ENCODE results near the gene NTMT1. TPM values are rescaled to one million over a fixed set of nuclear protein-coding genes. Genes with fewer than 3 reads are reported as not detected.

Gene NTMT1
- total RNA-seq, 2 experiments from 2014 or later = 50.7 to 52.5 TPM

GRCh38 chr9:129629251-129629820 is 3.4 kb downstream of the NTMT1 start:
- Histone ChIP-seq H3K4me3 (ENCODE audit: low read length) (no peak overlapping the region), H3K4me1 (ENCODE audit: insufficient read depth, low read length) (peaks cover 78% of the 10 kb centered on the region), H3K9me3 (ENCODE audit: control insufficient read depth in 1 of 2, insufficient read depth in 1 of 2, low read length in 2 of 2) (no peaks in the 10 kb centered on the region), H3K36me3 (ENCODE audit: insufficient read depth, low read length) (peaks cover 44% of the 10 kb centered on the region), H3K27me3 (ENCODE audit: control insufficient read depth in 1 of 2, insufficient read depth in 2 of 2, low read length in 2 of 2) (no peaks in the 10 kb centered on the region), H3K27ac (ENCODE audit: low read depth in 1 of 2, low read length in 2 of 2) (peak overlapping the region in 1 of 2 donors; percentile 16)
- ATAC-seq (ENCODE audit: poor library complexity) (no peak), DNase-seq (no peak)
- POLR2A ChIA-PET = no interaction called here
- peaks cover 65% of the 10 kb centered on the region for H3K4me1 Mint-ChIP-seq (ENCODE audit: low read depth)
- H3K4me3 Mint-ChIP-seq = peak overlapping the region; percentile 42
- H3K27me3 Mint-ChIP-seq = no peaks in the 10 kb centered on the region
- no peak for TF ChIP-seq CTCF (IDR thresholded peaks at IDR 0.05)
- peak overlapping the region; percentile 94 for H3K27ac Mint-ChIP-seq
- CTCF ChIA-PET = interaction anchor here (0.6 to 1.2 kb wide), 2 partner anchors 486 to 573 kb away, joined by 3 to 4 read pairs; no protein-coding TSS in a partner anchor
- intact Hi-C loops (cut with DNase I, micrococcal nuclease) = loop anchor here (5.0 to 10.0 kb wide), 3 partner anchors 175 to 602 kb away; partner anchors contain the start of genes IER5L (in 1 of the 2), SH3GLB2 (in 1 of the 2) and TOR1B (in 1 of the 2)
- peaks cover 55% of the 10 kb centered on the region for H3K36me3 Mint-ChIP-seq (ENCODE audit: low read depth)
- H3K9me3 Mint-ChIP-seq = no peaks in the 10 kb centered on the region

GRCh38 chr9:129630967-129631673 is 5.2 kb downstream of the NTMT1 start:
- CTCF ChIA-PET = interaction anchor here (1.2 kb wide), 1 partner anchor 492 kb away, joined by 4 read pairs; no protein-coding TSS in a partner anchor
- Histone ChIP-seq H3K27me3 (ENCODE audit: control insufficient read depth in 1 of 2, insufficient read depth in 2 of 2, low read length in 2 of 2) (no peaks in the 10 kb centered on the region), H3K9me3 (ENCODE audit: control insufficient read depth in 1 of 2, insufficient read depth in 1 of 2, low read length in 2 of 2) (no peaks in the 10 kb centered on the region), H3K27ac (ENCODE audit: low read depth in 1 of 2, low read length in 2 of 2) (no peak overlapping the region), H3K4me1 (ENCODE audit: insufficient read depth, low read length) (peaks cover 60% of the 10 kb centered on the region), H3K4me3 (ENCODE audit: low read length) (no peak overlapping the region), H3K36me3 (ENCODE audit: insufficient read depth, low read length) (peaks cover 60% of the 10 kb centered on the region)
- Mint-ChIP-seq H3K4me1 (ENCODE audit: low read depth) (peaks cover 54% of the 10 kb centered on the region), H3K9me3 (no peaks in the 10 kb centered on the region), H3K27ac (peak overlapping the region; percentile 94), H3K27me3 (no peaks in the 10 kb centered on the region), H3K36me3 (ENCODE audit: low read depth) (peaks cover 66% of the 10 kb centered on the region), H3K4me3 (no peak overlapping the region)
- intact Hi-C loops (cut with DNase I, micrococcal nuclease) = no loop called here
- ATAC-seq (ENCODE audit: poor library complexity) (no peak), DNase-seq (no peak)
- POLR2A ChIA-PET = no interaction called here
- TF ChIP-seq CTCF (IDR thresholded peaks at IDR 0.05) = no peak

- Histone ChIP-seq H3K9me3 (ENCODE audit: control insufficient read depth in 1 of 2, insufficient read depth in 1 of 2, low read length in 2 of 2) (no peaks in the 10 kb centered on the region), H3K4me3 (ENCODE audit: low read length) (no peak overlapping the region), H3K36me3 (ENCODE audit: insufficient read depth, low read length) (peaks cover 64% of the 10 kb centered on the region), H3K4me1 (ENCODE audit: insufficient read depth, low read length) (peaks cover 56% of the 10 kb centered on the region), H3K27ac (ENCODE audit: low read depth in 1 of 2, low read length in 2 of 2) (no peak overlapping the region), H3K27me3 (ENCODE audit: control insufficient read depth in 1 of 2, insufficient read depth in 2 of 2, low read length in 2 of 2) (no peaks in the 10 kb centered on the region)
- no peak for ATAC-seq (ENCODE audit: poor library complexity)
- ChIA-PET POLR2A (interaction anchor here (0.6 kb wide), 1 partner anchor 70 kb away, joined by 3 read pairs; no protein-coding TSS in a partner anchor), CTCF (no interaction called here)
- DNase-seq = no peak
- Mint-ChIP-seq H3K4me1 (ENCODE audit: low read depth) (peaks cover 52% of the 10 kb centered on the region), H3K9me3 (no peaks in the 10 kb centered on the region), H3K36me3 (ENCODE audit: low read depth) (peaks cover 61% of the 10 kb centered on the region), H3K27ac (peak overlapping the region; percentile 94), H3K4me3 (no peak overlapping the region), H3K27me3 (no peaks in the 10 kb centered on the region)
- intact Hi-C loops (cut with DNase I, micrococcal nuclease) = no loop called here
- TF ChIP-seq CTCF (IDR thresholded peaks at IDR 0.05) = no peak
These were observed 5.7 kb downstream of the NTMT1 start for GRCh38 chr9:129631674-129632129.

Measured in CD4-positive, alpha-beta T cell (primary cell).